Vagina (tissue), 2 donors: Measurements from ENCODE around the gene THOC5.

ENCODE experiments used
- CTCF ChIP-seq, 3 experiments: fragments of 450-650 bp in 2 of 3; fragments of 200-600 bp in 1 of 3; sonication (generic) in 1 of 3; IDR thresholded peaks; one replicate each; pipeline ENCODE4 v1.5.1; 2017 to 2019; ENCODE audit warnings: antibody characterized with exemption in 3 of 3, mild to moderate bottlenecking in 2 of 3, moderate library complexity in 2 of 3
- POLR2A ChIP-seq, 2 donors: fragments of 450-650 bp; IDR thresholded peaks; one replicate each; pipeline ENCODE4 v1.6.1; 2017; ENCODE audit warnings: antibody characterized with exemption in 2 of 2, mild to moderate bottlenecking in 2 of 2, moderate library complexity in 2 of 2

GRCh38 chr22:29511126-29511862, 42.3 kb downstream of the THOC5 start:
- TF ChIP-seq POLR2A (IDR thresholded peaks at IDR 0.05) (no peak), CTCF (IDR thresholded peaks at IDR 0.05) (no peak)
